Measurements from ENCODE around the gene PDCD7.

DNA sequence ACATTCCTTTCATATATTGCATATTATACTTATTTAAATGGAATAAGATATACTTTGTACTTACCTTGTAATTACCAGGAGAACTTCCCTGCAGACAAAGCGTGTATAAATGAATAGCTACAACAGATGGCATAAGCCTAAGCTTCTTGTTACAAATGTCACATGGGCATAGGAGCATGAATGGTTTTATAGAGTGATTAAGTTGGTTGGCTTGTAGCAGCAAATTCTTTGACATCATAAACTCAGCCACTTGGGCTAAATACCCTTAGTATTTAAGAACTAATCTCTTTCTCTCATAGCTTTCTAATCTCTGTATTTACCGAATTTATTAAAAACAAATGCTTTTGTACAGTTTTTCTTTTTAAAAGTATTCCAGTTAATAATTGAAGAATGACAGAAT, 18.5 kb downstream of the PDCD7 start, which contains the start of gene UBAP1L:
- TF ChIP-seq, protein P1, sequence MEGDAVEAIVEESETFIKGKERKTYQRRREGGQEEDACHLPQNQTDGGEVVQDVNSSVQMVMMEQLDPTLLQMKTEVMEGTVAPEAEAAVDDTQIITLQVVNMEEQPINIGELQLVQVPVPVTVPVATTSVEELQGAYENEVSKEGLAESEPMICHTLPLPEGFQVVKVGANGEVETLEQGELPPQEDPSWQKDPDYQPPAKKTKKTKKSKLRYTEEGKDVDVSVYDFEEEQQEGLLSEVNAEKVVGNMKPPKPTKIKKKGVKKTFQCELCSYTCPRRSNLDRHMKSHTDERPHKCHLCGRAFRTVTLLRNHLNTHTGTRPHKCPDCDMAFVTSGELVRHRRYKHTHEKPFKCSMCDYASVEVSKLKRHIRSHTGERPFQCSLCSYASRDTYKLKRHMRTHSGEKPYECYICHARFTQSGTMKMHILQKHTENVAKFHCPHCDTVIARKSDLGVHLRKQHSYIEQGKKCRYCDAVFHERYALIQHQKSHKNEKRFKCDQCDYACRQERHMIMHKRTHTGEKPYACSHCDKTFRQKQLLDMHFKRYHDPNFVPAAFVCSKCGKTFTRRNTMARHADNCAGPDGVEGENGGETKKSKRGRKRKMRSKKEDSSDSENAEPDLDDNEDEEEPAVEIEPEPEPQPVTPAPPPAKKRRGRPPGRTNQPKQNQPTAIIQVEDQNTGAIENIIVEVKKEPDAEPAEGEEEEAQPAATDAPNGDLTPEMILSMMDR (IDR thresholded peaks at IDR 0.05): no peak
- no peak for TF ChIP-seq POLR2A (IDR thresholded peaks at IDR 0.05)

Measured in Peyer's patch (tissue), 4 donors.